ENCODE results near the gene KRT74.

The KRT74 gene

GRCh38 chr12:52573743-52574142 lies at the start of gene KRT74:
Gene KRT74, minus strand, starts transcription at chr12:52573843. Its CDS starts 66 bp downstream, at chr12:52573777.
- Histone ChIP-seq H3K27ac (no peak within 1 kb of the TSS), H3K4me3 (no peak within 1 kb of the TSS)

- Histone ChIP-seq H3K27ac (no peak overlapping the region), H3K4me3 (no peak overlapping the region)
Observed at GRCh38 chr12:52622349-52622748, 48.7 kb upstream of the KRT74 start.

DNA sequence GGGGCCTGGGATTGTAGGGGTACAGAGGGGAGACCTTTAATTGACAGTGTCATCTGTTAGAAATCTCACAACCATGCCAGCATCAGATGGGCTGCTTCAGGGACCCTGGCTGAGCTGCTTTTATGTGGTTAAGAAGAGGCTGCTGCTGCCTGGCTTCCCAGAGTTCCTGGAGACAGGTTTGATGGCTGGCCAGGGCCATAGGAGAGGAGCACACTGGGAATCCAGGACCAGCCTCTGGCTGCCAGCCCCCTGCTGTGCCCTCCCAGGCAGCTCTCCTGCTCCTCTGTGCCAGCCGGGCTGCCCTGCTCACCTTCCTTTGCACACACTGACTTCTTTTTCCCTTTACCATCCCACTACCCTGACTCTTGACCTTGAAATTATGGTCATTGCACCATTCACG lies 45.2 kb upstream of the KRT74 start:
- Histone ChIP-seq H3K4me3 (no peak overlapping the region), H3K27ac (no peak overlapping the region)

DNA sequence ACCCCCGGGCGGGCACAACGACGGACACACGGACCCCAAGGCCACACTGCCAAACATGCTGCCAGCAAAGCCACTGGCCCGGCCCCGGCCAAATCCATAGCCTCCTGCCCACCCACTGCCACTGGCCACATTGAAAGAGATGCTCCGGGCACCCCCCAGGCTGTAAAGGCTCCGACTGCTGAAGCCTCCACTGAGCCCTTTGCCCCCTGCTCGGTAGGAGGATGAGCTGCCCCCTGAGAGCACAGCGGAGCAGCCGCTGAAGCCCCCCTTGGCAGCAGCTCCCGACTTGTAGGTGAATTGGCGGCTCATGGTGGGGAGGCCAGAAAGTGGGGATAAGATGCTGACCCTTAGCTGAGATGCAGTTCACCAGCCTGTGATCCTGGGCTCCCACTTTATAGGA lies 44.6 kb upstream of the KRT74 start, which contains the start of gene KRT73:
Gene KRT73 (minus strand): TSS at position 344 of the 400 bp plus-strand sequence. CDS start 35 bp downstream, at position 309.
- no peak within 1 kb of the TSS for H3K4me3 ChIP-seq
- H3K27ac ChIP-seq, result no peak within 1 kb of the TSS

DNA sequence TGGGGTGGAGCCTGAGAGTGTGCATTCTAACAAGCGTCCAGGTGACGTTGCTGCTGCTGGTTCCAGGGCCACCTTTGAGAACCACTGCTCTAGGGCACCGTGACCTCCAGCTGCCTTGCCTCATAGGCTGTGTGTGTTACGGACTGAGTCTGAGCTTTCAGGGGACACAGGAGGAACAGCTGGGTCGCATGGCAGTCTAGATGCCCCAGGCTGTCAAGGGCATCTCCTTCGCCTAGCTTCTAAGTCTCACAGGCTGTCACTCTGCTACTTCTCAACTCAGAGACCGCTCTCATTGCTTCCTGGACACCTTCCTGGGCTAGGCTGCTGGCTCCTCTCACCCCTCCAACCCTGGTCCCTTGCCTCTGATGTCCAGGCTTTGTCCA lies 43.8 kb upstream of the KRT74 start:
- H3K4me3 ChIP-seq, result no peak overlapping the region

DNA sequence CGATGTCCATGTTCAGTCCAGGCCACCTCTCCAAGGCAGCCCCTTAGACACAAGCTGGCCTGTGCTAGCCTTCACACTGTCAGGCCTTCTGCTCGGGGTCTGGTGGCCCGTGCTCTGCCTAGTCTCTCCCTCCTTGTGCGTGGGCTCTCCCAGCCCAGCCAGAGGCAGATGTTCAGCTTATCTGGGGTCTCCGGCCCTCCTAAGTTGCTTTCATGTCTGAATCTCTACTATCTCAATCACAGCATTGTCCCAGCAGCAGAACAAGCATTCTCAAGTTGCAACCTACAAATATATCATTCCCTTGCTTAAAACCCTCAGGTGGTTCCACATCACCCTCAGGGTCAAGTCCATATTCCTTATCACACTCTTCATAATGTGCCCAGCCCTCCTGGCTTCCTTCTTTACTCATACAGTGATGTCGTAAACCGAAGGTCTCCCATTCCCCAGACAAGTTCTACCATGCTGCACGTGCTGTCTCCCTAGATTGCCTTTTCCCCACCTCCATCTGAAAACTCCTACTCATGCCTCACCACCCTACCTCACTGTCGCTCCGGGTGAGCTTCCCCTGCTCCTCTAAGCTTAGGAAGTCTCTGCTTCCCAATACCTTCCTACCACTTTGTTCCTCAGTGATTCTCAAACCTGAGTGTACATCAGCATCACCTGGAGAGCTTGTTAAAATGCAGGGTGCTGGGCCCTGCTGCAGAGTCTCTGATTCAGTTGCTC lies 43.2 kb upstream of the KRT74 start:
- H3K27ac ChIP-seq, result no peak overlapping the region
- no peak overlapping the region for H3K4me3 ChIP-seq

More for the DNA sequence above, 43.8 kb upstream of the KRT74 start:
- no peak overlapping the region for H3K27ac ChIP-seq

DNA sequence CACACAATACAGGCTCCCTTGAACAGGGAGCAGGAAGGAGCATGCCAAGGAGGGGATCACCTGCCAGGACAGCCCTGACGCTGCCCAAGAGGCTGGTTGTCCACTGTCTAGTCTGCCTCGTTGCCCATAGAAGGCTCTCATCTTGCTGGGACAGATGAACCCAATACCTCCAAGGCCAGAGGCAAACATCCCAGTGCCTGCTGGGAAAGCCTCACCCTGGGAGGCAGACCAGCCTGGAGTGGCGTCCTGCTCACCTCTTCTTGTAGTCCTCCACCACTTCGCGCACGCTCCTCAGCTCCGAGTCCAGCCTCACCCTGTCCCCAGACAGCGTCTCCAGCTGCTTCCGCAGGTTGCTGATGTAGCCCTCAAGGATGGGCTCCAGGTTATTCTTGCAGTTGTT lies 42.3 kb upstream of the KRT74 start:
- Histone ChIP-seq H3K27ac (peak overlapping the region in 1 of 21 experiments; percentile 27), H3K4me3 (no peak overlapping the region)

GRCh38 chr12:52615208-52615868 lies 41.7 kb upstream of the KRT74 start:
- Histone ChIP-seq H3K4me3 (no peak overlapping the region), H3K27ac (peak overlapping the region in 1 of 21 experiments; percentile 27)

DNA sequence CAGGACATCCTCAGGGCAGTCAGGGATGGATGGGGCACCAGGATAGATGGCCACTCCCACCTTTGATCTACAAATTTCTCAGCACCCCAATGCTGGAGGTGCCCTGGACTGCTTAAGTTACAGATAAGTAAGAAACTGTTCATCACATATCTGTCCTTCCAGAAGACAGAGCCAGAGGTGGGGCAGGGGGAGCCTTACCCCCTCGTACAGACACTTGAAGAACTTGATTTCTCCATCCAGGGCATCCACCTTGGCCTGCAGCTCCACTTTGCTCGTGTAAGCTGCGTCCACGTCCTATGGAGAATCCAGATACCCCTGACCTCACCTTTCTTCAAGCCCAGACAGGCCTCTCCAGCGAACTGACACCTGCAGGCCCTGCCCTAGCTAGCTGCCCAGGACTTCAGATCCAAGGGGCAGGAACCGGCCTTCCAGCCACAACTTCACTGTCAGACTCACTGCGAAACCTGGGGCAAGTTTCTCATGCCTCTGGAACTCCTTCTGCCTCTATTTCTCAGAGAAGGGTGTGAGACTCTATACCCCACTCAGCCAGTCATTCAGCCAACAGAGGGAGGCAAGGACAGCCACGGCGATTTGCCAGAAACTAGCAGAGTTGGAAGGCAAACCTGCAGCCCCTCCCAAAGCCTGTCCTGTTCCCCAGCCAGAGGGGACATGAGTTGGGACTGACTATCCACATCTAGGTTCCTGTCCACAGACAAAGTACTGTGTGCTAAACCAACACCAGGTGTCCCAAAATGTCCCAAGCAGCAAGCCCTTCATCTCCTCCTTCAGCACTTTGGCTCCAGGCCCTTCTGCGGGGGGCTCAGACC lies 41.0 kb upstream of the KRT74 start:
- H3K27ac ChIP-seq, result no peak overlapping the region
- H3K4me3 ChIP-seq, result no peak overlapping the region

DNA sequence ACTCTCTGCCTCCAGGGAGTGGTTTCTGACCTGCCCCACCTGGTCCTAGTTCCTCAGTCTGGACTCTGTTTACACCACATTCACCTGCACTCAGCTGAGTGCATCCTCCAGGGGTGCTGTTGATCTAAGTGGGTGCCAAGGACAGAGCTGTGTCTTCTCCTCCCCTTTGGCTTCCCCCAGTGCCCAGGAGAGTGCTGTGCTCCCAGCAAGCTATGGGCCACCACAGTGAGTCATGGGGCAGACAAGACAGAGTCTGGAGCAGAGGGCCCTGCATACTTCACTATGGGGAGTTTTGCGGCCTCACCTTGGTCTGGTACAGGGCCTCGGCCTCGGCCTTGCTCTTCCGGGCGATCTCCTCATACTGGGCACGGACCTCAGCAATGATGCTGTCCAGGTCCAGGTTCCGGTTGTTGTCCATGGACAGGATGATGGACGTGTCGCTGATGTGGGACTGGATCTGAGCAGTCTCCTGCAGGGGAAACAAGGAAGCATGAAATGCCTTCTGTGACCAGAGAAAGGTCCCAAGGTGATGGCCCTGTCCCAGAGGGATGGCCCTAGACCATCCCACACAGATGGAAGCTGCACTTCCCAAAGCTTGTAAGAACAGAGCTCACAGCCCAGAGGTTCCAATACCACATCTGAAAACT lies 39.9 kb upstream of the KRT74 start:
- H3K4me3 ChIP-seq, result no peak overlapping the region
- H3K27ac ChIP-seq, result no peak overlapping the region

DNA sequence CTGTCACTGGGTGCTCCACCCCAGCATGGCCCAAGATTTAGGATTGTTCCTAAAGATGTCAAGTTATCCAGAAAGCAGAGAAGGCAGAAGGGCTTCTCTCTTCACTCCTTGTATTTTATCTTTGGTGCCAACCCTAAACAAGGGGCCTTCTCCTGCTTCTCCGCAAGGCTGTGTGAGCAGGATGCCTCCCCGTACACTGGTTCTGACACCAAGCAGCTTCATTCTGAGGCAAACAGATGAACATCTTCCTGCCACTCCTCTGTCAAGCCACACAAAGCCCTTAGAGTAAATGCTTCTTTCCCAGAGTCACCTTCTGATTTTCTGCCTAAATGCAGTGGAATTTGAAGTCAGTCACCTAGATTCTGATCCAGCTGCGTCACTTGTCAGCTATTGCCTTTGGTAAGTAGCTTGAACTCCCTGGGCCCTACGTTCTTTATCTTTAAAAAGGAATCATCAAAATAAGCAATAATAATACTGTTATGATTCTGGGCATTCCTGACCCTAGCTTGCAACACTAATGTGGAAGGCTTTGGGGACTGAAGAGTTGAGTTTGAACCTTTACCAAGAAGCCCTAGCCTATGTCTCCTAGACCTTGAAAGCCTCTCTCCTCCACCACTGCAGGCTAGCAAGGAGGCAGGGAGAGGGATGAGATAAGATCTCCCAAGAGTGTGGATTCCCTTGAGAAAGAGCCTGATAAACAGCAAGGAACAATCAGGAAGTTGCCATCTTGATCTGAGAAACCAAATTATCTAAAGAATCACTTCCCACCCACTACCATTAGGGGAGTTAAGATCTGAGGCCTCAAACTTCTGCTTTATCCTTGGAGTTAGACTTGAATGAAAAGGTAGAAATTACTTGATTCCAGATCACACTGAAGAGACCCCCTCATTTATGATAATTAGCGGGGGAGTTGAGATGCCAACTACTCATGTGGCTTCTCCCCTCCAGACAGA lies 39.1 kb upstream of the KRT74 start:
- Histone ChIP-seq H3K4me3 (no peak overlapping the region), H3K27ac (no peak overlapping the region)

- H3K4me3 ChIP-seq, result no peak overlapping the region
- H3K27ac ChIP-seq, result no peak overlapping the region
Observed at GRCh38 chr12:52611080-52611468, 37.4 kb upstream of the KRT74 start.

- H3K27ac ChIP-seq, result no peak overlapping the region
- no peak overlapping the region for H3K4me3 ChIP-seq
Observed at GRCh38 chr12:52608826-52609630, 35.4 kb upstream of the KRT74 start.

- Histone ChIP-seq H3K27ac (no peak overlapping the region), H3K4me3 (no peak overlapping the region)
Observed at GRCh38 chr12:52608161-52608560, 34.5 kb upstream of the KRT74 start.

GRCh38 chr12:52607314-52607713 lies 33.7 kb upstream of the KRT74 start:
- H3K4me3 ChIP-seq, result no peak overlapping the region
- H3K27ac ChIP-seq, result no peak overlapping the region

GRCh38 chr12:52606581-52607218 lies 33.1 kb upstream of the KRT74 start:
- H3K27ac ChIP-seq, result no peak overlapping the region
- H3K4me3 ChIP-seq, result no peak overlapping the region

DNA sequence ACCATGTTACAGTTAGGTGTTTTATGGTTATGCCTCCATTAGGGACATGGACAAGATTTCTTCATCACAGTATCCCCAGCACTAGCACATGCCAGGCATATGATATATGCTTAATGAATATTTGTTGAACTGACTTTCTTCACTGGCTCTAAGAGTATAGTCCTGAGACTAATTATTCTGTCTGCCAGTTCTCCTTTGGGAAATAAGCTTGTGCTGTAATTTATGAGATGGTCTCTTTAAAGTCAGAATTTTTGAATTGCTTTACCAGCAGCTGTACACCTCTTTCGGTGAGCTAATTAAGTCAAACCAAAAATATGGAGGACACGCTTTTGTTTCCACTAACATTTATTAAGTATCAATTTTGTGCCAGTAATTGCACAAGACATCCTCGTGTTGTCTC lies 32.5 kb upstream of the KRT74 start:
- Histone ChIP-seq H3K4me3 (no peak overlapping the region), H3K27ac (no peak overlapping the region)

- Histone ChIP-seq H3K27ac (no peak overlapping the region), H3K4me3 (no peak overlapping the region)
Observed at GRCh38 chr12:52605542-52605941, 31.9 kb upstream of the KRT74 start.

Measured in skin epidermis (tissue), 12 donors.